Thyroid gland (tissue), 4 donors: ENCODE measurements around the gene CDC14A.

Experiments
- POLR2A ChIP-seq, 2 donors: fragments of 450-650 bp; IDR thresholded peaks; one replicate each; pipeline ENCODE4 v1.6.1; 2017; ENCODE audit warnings: antibody characterized with exemption in 2 of 2, mild to moderate bottlenecking in 2 of 2, moderate library complexity in 1 of 2
- TF ChIP-seq, protein P1 (sequence below), 6 experiments: fragments of 200-600 bp in 3 of 6; fragments of 450-650 bp in 3 of 6; sonication (generic) in 3 of 6; IDR thresholded peaks; one replicate each; pipeline ENCODE4 v1.5.1; 2016 to 2019; ENCODE audit warnings: antibody characterized with exemption in 6 of 6, mild to moderate bottlenecking in 2 of 6, inconsistent platforms in 1 of 6, moderate library complexity in 1 of 6

DNA sequence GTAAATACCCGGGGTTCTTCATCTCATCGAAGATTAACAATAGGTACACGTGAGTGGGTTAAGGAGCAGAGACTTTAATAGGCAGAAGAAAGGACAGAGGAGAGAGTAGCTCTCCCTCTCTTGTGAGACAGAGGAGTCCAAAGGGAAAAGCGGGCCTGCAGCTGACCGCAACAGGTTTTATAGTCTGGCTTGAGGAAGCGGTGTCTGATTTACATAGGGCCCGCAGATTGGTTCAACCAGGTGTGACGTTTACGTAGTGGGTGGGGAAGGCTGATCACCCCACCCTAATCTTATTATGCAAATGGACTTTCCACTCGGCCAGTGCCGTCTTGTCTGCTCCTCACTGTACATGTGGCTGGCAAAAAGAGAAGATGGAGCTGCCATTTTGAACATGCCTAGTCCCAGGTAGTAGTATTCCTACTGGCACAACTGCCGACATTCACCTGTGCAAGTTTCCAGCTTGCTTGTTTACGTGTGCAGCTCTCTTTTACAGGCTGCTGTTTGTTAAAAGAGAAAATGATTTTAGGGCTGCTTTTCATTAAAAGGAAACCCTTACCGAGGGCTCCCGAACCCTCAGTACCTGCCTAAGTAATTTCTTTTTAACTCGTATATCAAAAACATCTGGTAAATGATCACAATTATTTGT is 10.6 kb downstream of the CDC14A start:
- TF ChIP-seq POLR2A (IDR thresholded peaks at IDR 0.05): no peak
- TF ChIP-seq, protein P1, sequence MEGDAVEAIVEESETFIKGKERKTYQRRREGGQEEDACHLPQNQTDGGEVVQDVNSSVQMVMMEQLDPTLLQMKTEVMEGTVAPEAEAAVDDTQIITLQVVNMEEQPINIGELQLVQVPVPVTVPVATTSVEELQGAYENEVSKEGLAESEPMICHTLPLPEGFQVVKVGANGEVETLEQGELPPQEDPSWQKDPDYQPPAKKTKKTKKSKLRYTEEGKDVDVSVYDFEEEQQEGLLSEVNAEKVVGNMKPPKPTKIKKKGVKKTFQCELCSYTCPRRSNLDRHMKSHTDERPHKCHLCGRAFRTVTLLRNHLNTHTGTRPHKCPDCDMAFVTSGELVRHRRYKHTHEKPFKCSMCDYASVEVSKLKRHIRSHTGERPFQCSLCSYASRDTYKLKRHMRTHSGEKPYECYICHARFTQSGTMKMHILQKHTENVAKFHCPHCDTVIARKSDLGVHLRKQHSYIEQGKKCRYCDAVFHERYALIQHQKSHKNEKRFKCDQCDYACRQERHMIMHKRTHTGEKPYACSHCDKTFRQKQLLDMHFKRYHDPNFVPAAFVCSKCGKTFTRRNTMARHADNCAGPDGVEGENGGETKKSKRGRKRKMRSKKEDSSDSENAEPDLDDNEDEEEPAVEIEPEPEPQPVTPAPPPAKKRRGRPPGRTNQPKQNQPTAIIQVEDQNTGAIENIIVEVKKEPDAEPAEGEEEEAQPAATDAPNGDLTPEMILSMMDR (IDR thresholded peaks at IDR 0.05): no peak
